ENCODE data around the gene SRPK3.
"Not testable (repeated sequence)": the region's sequence is repeated elsewhere in the genome, so short reads cannot be mapped to it uniquely, and the experiment has no call there.

SRPK3 gene

GRCh38 chrX:153746359-153746758 is 34.5 kb upstream of the SRPK3 start:
- no peak for DNase-seq

GRCh38 chrX:153746991-153747390 is 33.9 kb upstream of the SRPK3 start:
- not testable (repeated sequence) for DNase-seq

- DNase-seq: not testable (repeated sequence)
These were observed 31.8 kb upstream of the SRPK3 start for GRCh38 chrX:153749017-153749416.

- no peak for DNase-seq
These were observed 30.6 kb upstream of the SRPK3 start for GRCh38 chrX:153750127-153750774.

GRCh38 chrX:153755136-153755535 is 25.7 kb upstream of the SRPK3 start:
- DNase-seq: no peak

- no peak for DNase-seq
These were observed 19.0 kb upstream of the SRPK3 start for GRCh38 chrX:153761863-153762262.

- no peak for DNase-seq
These were observed 18.1 kb upstream of the SRPK3 start for GRCh38 chrX:153762626-153763173.

- no peak for DNase-seq
These were observed 17.4 kb upstream of the SRPK3 start for GRCh38 chrX:153763298-153763932.

GRCh38 chrX:153763989-153764755 is 16.7 kb upstream of the SRPK3 start, which contains the start of gene PLXNB3:
Gene PLXNB3, plus strand, starts transcription at chrX:153764249. Its CDS starts 1,287 bp downstream, at chrX:153765536.
- DNase-seq: peak; percentile 92

- no peak for DNase-seq
These were observed 16.1 kb upstream of the SRPK3 start for GRCh38 chrX:153764786-153765137.

GRCh38 chrX:153765138-153766079 is 15.4 kb upstream of the SRPK3 start:
- DNase-seq: no peak

- peak; percentile 37 for DNase-seq
These were observed 14.6 kb upstream of the SRPK3 start for GRCh38 chrX:153766098-153766817.

GRCh38 chrX:153766871-153767673 is 13.8 kb upstream of the SRPK3 start:
- no peak for DNase-seq

GRCh38 chrX:153767674-153768055 is 13.2 kb upstream of the SRPK3 start:
- no peak for DNase-seq

- DNase-seq: no peak
These were observed 12.3 kb upstream of the SRPK3 start for GRCh38 chrX:153768311-153769157.

GRCh38 chrX:153769158-153769864 is 11.5 kb upstream of the SRPK3 start:
- DNase-seq: no peak

- no peak for DNase-seq
These were observed 10.8 kb upstream of the SRPK3 start for GRCh38 chrX:153769865-153770600.

GRCh38 chrX:153770601-153771414 is 10.0 kb upstream of the SRPK3 start:
- no peak for DNase-seq
